GM19351 (cell line): Measurements from ENCODE around the gene NARS2.
"Not testable (repeated sequence)": the region's sequence is repeated elsewhere in the genome, so short reads cannot be mapped to it uniquely, and the experiment has no call there.

Source experiments
- ATAC-seq: cut with Tn5 transposase; IDR thresholded peaks from one replicate; pipeline ENCODE4 v1.9.1; 2021; ENCODE audit warnings: mild to moderate bottlenecking, moderate library complexity; ENCODE audit not compliant: unreplicated experiment

The NARS2 gene

GRCh38 chr11:78577495-78577894 is 2.8 kb upstream of the NARS2 start:
- no peak for ATAC-seq

GRCh38 chr11:78576549-78577097 is 2.0 kb upstream of the NARS2 start:
- ATAC-seq, result no peak

- ATAC-seq, result no peak
These were observed 814 bp upstream of the NARS2 start for GRCh38 chr11:78575478-78575877.

GRCh38 chr11:78573681-78574080 is 983 bp downstream of the NARS2 start:
- no peak for ATAC-seq

GRCh38 chr11:78573271-78573670 is 1.4 kb downstream of the NARS2 start:
- no peak for ATAC-seq

- no peak for ATAC-seq
These were observed 2.3 kb downstream of the NARS2 start for GRCh38 chr11:78572394-78572793.

- ATAC-seq, result no peak
These were observed 4.6 kb downstream of the NARS2 start for GRCh38 chr11:78570031-78570430.

- ATAC-seq, result no peak
These were observed 7.5 kb downstream of the NARS2 start for GRCh38 chr11:78567209-78567608.

- ATAC-seq, result peak; percentile 51
These were observed 9.9 kb downstream of the NARS2 start for GRCh38 chr11:78564490-78565467.

GRCh38 chr11:78564037-78564436 is 10.6 kb downstream of the NARS2 start:
- ATAC-seq, result peak; percentile 14

- ATAC-seq, result not testable (repeated sequence)
These were observed 11.6 kb downstream of the NARS2 start for GRCh38 chr11:78563090-78563489.

- no peak for ATAC-seq
These were observed 12.3 kb downstream of the NARS2 start for GRCh38 chr11:78562398-78562797.

GRCh38 chr11:78560826-78561484 is 13.7 kb downstream of the NARS2 start:
- ATAC-seq, result no peak

- ATAC-seq, result peak; percentile 73
These were observed 14.5 kb downstream of the NARS2 start for GRCh38 chr11:78560153-78560552.

GRCh38 chr11:78557236-78557635 is 17.4 kb downstream of the NARS2 start:
- no peak for ATAC-seq

GRCh38 chr11:78555592-78555991 is 19.1 kb downstream of the NARS2 start:
- no peak for ATAC-seq

GRCh38 chr11:78552881-78553280 is 21.8 kb downstream of the NARS2 start:
- no peak for ATAC-seq

- ATAC-seq, result not testable (repeated sequence)
These were observed 22.5 kb downstream of the NARS2 start for GRCh38 chr11:78552139-78552538.

- ATAC-seq, result no peak
These were observed 23.6 kb downstream of the NARS2 start for GRCh38 chr11:78551066-78551465.

GRCh38 chr11:78549624-78550409 is 24.8 kb downstream of the NARS2 start:
- no peak for ATAC-seq
